ENCODE results near the gene WASF2. TPM values are rescaled to one million over a fixed set of nuclear protein-coding genes. Genes with fewer than 3 reads are reported as not detected.
A peak's percentile ranks its signal among the peaks of the same experiment; 100 is the strongest.

WASF2 gene
- total and polyA plus RNA-seq, 2 of the 13 experiments (the other 11 are each of a cell fraction or from before 2014, with no cell fraction given): 10.4 to 27.7 TPM

DNA sequence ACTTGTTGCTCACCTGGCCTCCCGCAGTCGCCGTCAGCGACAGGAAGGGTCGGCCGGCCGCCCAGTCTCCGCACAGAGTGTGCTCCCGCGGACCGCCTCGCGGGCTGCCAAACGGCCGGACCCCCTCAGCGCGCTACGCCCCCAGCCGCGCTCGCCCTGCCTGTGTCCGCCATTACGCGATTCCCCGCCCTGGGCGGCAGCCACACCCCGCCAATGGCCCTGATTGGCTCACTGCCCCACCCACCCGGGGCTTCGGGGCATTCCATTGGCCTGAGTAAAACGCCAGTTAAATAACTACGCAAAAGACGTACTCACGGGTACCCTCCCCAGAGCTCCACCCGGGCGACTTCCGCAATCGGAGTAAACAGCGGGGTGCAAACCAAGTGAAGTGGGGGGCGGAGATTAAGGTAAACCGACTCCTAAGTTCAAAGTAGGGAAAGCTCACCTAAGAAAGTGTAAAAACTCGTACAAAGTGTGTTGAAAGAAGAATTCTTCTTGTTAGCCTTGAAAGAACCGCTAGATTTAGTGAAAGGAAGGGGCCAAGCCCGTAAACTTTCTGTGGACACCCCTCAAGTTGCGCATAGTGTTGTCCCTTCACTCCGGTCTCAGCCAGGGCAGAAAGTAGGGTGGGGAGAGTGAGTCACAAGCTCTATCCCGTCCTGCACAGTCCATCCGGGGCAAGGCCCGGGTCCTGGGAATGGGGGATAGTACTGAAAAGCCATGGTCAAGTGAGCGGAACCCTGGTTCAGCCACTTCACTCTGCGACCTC, at the start of gene WASF2 (continued):
- TF ChIP-seq ZNF609 (CRISPR knock-in tag; IDR thresholded peaks at IDR 0.05; ENCODE audit: borderline replicate concordance) (0 out of 2 replicates have a peak, but pooled peaks have one; percentile 21), ZNF253 (CRISPR knock-in tag; IDR thresholded peaks at IDR 0.05; ENCODE audit: borderline replicate concordance) (no peak), KIAA2018 (CRISPR knock-in tag; IDR thresholded peaks at IDR 0.05; ENCODE audit: borderline replicate concordance) (no peak), RFX5 (IDR thresholded peaks at IDR 0.05; ENCODE audit: low read depth, low read length) (no peak), ZNF572 (CRISPR knock-in tag; IDR thresholded peaks at IDR 0.05) (no peak)
- TF ChIP-seq, protein P1, sequence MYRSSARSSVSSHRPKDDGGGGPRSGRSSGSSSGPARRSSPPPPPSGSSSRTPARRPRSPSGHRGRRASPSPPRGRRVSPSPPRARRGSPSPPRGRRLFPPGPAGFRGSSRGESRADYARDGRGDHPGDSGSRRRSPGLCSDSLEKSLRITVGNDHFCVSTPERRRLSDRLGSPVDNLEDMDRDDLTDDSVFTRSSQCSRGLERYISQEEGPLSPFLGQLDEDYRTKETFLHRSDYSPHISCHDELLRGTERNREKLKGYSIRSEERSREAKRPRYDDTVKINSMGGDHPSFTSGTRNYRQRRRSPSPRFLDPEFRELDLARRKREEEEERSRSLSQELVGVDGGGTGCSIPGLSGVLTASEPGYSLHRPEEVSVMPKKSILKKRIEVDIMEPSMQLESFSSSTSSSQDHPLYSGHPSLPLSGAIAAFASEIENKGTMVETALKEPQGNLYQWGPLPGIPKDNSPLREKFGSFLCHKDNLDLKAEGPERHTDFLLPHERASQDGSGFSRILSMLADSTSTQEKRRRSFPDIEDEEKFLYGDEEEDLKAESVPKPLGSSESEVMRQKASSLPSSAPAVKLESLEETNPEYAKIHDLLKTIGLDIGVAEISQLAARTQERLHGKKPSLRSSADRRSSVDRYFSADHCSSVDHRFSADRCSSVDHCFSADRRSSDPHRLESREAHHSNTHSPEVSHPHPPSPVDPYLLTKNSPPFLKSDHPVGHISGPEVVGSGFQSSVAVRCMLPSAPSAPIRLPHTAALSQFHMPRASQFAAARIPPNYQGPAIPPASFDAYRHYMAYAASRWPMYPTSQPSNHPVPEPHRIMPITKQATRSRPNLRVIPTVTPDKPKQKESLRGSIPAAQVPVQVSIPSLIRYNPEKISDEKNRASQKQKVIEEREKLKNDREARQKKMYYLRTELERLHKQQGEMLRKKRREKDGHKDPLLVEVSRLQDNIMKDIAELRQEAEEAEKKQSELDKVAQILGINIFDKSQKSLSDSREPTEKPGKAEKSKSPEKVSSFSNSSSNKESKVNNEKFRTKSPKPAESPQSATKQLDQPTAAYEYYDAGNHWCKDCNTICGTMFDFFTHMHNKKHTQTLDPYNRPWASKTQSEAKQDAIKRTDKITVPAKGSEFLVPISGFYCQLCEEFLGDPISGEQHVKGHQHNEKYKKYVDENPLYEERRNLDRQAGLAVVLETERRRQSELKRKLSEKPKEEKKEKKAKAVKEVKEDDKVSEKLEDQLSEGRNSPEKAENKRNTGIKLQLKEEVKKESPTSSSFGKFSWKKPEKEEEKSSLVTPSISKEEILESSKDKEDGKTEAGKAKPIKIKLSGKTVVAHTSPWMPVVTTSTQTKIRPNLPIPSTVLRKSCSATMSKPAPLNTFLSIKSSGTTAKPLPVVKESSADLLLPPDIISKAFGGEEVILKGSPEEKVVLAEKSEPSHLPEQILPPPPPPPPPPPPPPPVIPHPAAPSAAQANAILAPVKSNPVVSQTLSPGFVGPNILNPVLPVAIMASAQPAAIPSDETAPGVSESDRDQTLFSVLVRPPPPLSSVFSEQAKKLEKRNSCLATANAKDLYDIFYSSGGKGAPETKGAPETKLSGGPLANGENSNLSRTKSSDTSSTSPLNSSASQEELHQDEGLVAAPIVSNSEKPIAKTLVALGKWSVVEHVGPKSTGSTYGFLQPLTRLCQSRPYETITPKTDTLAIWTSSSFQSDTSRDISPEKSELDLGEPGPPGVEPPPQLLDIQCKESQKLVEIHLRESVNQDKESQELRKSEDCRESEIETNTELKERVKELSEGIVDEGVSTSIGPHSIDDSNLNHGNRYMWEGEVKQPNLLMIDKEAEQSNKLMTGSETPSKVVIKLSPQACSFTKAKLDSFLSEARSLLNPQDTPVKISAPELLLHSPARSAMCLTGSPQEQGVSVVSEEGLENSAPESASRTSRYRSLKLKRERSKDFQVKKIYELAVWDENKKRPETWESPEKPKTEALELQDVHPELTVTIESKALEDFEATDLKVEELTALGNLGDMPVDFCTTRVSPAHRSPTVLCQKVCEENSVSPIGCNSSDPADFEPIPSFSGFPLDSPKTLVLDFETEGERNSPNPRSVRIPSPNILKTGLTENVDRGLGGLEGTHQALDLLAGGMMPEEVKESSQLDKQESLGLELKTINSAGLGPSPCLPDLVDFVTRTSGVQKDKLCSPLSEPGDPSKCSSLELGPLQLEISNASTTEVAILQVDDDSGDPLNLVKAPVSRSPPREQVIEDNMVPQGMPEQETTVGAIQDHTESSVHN (CRISPR knock-in tag; IDR thresholded peaks at IDR 0.05): no peak
